HG02798 (cell line): ENCODE measurements around the gene TCEAL1.

Experiments used
- ATAC-seq: cut with Tn5 transposase; IDR thresholded peaks from one replicate; pipeline ENCODE4 v1.9.1; 2021; ENCODE audit warnings: mild to moderate bottlenecking; ENCODE audit not compliant: unreplicated experiment, poor library complexity

The TCEAL1 gene

DNA sequence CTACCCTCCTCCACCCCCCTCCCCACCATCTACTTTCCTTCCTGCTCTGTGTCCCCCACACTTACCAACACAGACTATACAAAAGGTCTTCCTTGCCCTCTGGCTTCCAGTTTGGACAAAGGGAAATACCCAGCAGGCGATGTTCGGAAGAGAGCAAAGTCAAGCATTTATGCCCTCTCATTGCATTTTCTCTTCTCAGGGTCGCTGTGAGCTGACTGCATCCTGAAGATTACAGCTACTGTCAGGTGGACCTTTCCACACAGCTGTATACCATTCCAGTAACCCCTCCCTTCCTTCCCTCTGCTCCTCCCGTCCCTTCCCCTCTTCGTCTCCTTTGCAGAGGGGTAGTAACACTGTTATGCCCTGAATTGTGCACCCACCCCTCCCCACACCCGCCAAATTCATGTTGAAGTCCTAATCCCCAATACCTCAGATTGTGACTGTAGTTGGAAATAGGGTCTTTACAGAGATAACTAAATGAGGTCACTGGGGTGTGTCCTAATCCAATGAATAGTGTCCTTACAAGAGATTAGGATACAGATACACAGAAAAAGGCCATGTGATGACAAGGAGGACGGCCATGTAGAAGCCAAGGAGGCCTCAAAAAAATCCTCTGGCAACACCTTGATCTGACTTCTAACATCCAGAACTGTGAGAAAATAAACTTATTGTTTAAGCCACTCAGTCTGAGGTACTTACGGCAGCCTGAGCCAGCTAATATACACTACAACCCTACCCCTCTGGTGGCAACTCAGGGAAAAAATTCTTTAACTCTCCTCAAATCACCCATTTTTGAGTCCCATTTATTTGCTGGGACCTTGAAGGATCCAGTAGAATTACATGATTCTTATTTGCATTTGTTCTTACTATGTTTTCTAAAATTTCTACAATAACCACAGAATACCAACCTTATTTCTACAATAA, 46.0 kb downstream of the TCEAL1 start:
- no peak for ATAC-seq

GRCh38 chrX:103678199-103678993, 49.6 kb downstream of the TCEAL1 start:
- ATAC-seq, result no peak
